ENCODE results near the gene TBC1D9. TPM values are rescaled to one million over a fixed set of nuclear protein-coding genes. Genes with fewer than 3 reads are reported as not detected.

TBC1D9 gene
- total RNA-seq, 1 experiment from 2014 or later = 12.5 TPM

GRCh38 chr4:140740422-140740821, 15.8 kb downstream of the TBC1D9 start:
- Histone ChIP-seq H3K4me1 (peaks cover 44% of the 10 kb centered on the region), H3K36me3 (ENCODE audit: control insufficient read depth, insufficient read depth, low read length) (no peaks in the 10 kb centered on the region), H3K4me3 (ENCODE audit: low read depth, low read length) (no peak overlapping the region), H3K9me3 (peaks cover 5% of the 10 kb centered on the region; the same call in 1 of the 2 replicates), H3K27me3 (replicated peaks; ENCODE audit: control insufficient read depth, insufficient read depth, low read length) (no peaks in the 10 kb centered on the region)
- ChIA-PET POLR2A (no interaction called here), CTCF (no interaction called here)
- no TSS peak for BruUV-seq (replicated peaks)
- TF ChIP-seq CTCF (IDR thresholded peaks at IDR 0.05; ENCODE audit: insufficient read depth in 1 of 2, low read depth in 1 of 2, low read length in 1 of 2, severe bottlenecking in 1 of 2, unreplicated experiment in 1 of 2) = no peak
- H3K36me3 Mint-ChIP-seq (ENCODE audit: insufficient read depth, unreplicated experiment) = no peaks in the 10 kb centered on the region
- H3K9me3 Mint-ChIP-seq (ENCODE audit: unreplicated experiment) = no peaks in the 10 kb centered on the region
- peak overlapping the region; percentile 3 for H3K27ac Mint-ChIP-seq (ENCODE audit: unreplicated experiment)
- intact Hi-C loops (cut with micrococcal nuclease; ENCODE audit: unreplicated experiment) = loop anchor here (5.0 kb wide), 2 partner anchors 58 to 143 kb away; no protein-coding TSS in a partner anchor
- no peak overlapping the region for H3K4me3 Mint-ChIP-seq (ENCODE audit: unreplicated experiment)
- DNase-seq = no peak
- H3K4me1 Mint-ChIP-seq (ENCODE audit: low read depth, unreplicated experiment) = peaks cover 42% of the 10 kb centered on the region
- no peaks in the 10 kb centered on the region for H3K27me3 Mint-ChIP-seq (ENCODE audit: insufficient read depth, unreplicated experiment)

- ChIA-PET POLR2A (no interaction called here), CTCF (no interaction called here)
- no peak for TF ChIP-seq CTCF (IDR thresholded peaks at IDR 0.05; ENCODE audit: insufficient read depth in 1 of 2, low read depth in 1 of 2, low read length in 1 of 2, severe bottlenecking in 1 of 2, unreplicated experiment in 1 of 2)
- H3K4me1 ChIP-seq = peaks cover 44% of the 10 kb centered on the region
- intact Hi-C loops (cut with micrococcal nuclease; ENCODE audit: unreplicated experiment) = loop anchor here (5.0 kb wide), 2 partner anchors 58 to 143 kb away; no protein-coding TSS in a partner anchor
- BruUV-seq (replicated peaks) = no TSS peak
- H3K36me3 ChIP-seq (ENCODE audit: control insufficient read depth, insufficient read depth, low read length) = no peaks in the 10 kb centered on the region
- no peaks in the 10 kb centered on the region for H3K27me3 ChIP-seq (replicated peaks; ENCODE audit: control insufficient read depth, insufficient read depth, low read length)
- H3K4me3 Mint-ChIP-seq (ENCODE audit: unreplicated experiment) = no peak overlapping the region
- no peaks in the 10 kb centered on the region for H3K27me3 Mint-ChIP-seq (ENCODE audit: insufficient read depth, unreplicated experiment)
- H3K9me3 ChIP-seq = peaks cover 5% of the 10 kb centered on the region; the same call in 1 of the 2 replicates
- no peaks in the 10 kb centered on the region for H3K9me3 Mint-ChIP-seq (ENCODE audit: unreplicated experiment)
- H3K4me3 ChIP-seq (ENCODE audit: low read depth, low read length) = no peak overlapping the region
- no peak for DNase-seq
- peaks cover 40% of the 10 kb centered on the region for H3K4me1 Mint-ChIP-seq (ENCODE audit: low read depth, unreplicated experiment)
- H3K36me3 Mint-ChIP-seq (ENCODE audit: insufficient read depth, unreplicated experiment) = no peaks in the 10 kb centered on the region
- H3K27ac Mint-ChIP-seq (ENCODE audit: unreplicated experiment) = no peak overlapping the region
Measured at GRCh38 chr4:140739971-140740370, 16.2 kb downstream of the TBC1D9 start.

- DNase-seq = no peak
- no TSS peak for BruUV-seq (replicated peaks)
- Histone ChIP-seq H3K4me1 (peaks cover 31% of the 10 kb centered on the region), H3K27me3 (replicated peaks; ENCODE audit: control insufficient read depth, insufficient read depth, low read length) (no peaks in the 10 kb centered on the region), H3K36me3 (ENCODE audit: control insufficient read depth, insufficient read depth, low read length) (no peaks in the 10 kb centered on the region), H3K9me3 (peaks cover 5% of the 10 kb centered on the region; the same call in 1 of the 2 replicates), H3K4me3 (ENCODE audit: low read depth, low read length) (no peak overlapping the region)
- H3K4me1 Mint-ChIP-seq (ENCODE audit: low read depth, unreplicated experiment) = peaks cover 32% of the 10 kb centered on the region
- ChIA-PET CTCF (no interaction called here), POLR2A (no interaction called here)
- H3K36me3 Mint-ChIP-seq (ENCODE audit: insufficient read depth, unreplicated experiment) = no peaks in the 10 kb centered on the region
- intact Hi-C loops (cut with micrococcal nuclease; ENCODE audit: unreplicated experiment) = no loop called here
- H3K4me3 Mint-ChIP-seq (ENCODE audit: unreplicated experiment) = no peak overlapping the region
- H3K27me3 Mint-ChIP-seq (ENCODE audit: insufficient read depth, unreplicated experiment) = no peaks in the 10 kb centered on the region
- H3K9me3 Mint-ChIP-seq (ENCODE audit: unreplicated experiment) = no peaks in the 10 kb centered on the region
- no peak overlapping the region for H3K27ac Mint-ChIP-seq (ENCODE audit: unreplicated experiment)
- no peak for TF ChIP-seq CTCF (IDR thresholded peaks at IDR 0.05; ENCODE audit: insufficient read depth in 1 of 2, low read depth in 1 of 2, low read length in 1 of 2, severe bottlenecking in 1 of 2, unreplicated experiment in 1 of 2)
Measured at GRCh38 chr4:140738139-140738538, 18.0 kb downstream of the TBC1D9 start.

Measured in Caco-2 (cell line).